NCI-H2171 (cell line): ENCODE data around the gene RNF182.
"Not testable (repeated sequence)": the region's sequence is repeated elsewhere in the genome, so short reads cannot be mapped to it uniquely, and the experiment has no call there.

Source experiments
- DNase-seq: peaks from one replicate; lab custom pipeline; 2025; lab: John Stamatoyannopoulos, UW

The RNF182 gene

DNA sequence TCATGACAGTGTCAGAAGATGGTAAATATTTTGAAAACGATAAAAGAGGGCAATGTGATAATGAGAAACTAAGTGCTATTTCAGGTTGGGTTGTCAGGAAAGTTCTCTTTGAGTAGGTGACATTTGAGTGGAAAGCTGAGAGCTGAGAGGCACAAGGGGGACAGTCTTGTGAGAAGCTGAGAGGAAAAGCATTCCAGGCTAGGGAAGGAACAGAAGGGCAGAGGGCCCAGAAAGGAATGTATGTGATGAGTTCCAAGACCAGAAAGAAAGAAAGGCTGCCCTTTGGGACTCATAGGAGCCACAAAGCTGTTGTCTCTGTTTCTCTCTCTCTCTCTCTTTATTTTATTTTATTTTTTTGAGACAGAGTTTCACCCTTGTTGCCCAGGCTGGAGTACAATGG is 7.6 kb upstream of the RNF182 start:
- DNase-seq, result no peak

DNA sequence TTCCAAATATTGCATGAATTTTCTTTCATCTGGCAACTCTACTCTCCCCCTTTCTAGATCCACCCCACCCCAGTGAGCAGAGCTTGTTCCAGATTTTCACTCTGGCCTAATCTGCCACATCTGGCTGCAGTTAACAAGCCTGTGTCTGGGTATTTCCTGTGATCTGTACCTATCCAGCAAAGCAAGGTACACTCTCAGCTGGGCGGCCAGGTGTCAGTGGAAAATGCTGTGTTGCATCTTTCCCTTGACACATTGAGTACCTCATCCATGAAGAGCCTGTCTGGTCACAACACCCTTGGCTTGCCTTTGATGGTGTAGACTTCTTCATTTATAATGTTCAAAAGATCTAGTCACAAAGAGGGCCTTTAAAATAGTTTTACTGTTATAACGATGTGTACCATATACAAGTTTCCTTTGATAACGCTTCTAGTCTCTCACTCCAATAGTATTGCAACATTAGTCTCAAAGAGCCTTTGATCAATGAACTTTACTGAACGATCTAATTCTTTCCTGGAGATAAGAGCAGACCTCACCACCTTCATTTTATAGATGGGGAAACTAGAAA is 6.0 kb upstream of the RNF182 start:
- DNase-seq, result no peak

- DNase-seq, result no peak
These were observed 4.9 kb upstream of the RNF182 start for GRCh38 chr6:13919861-13920260.

DNA sequence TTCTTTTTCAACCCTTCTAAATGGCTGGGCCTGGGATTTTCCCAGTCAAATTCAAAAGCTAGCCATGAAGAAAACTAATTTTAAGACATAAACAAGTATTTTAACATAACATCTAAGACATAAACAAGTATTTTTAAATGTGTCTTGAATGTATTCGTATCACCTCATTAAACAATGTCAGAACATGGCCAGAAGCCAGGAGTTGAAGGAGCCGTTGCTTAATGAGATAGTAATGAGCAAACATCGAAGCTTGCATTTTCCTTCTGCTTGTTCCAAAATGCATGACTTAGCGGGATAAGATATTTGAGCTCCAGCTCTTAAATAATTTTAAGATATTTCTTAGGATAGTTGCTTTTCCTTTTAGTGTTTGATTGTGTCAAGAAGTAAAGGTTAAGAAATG is 4.2 kb upstream of the RNF182 start:
- DNase-seq, result no peak

GRCh38 chr6:13922750-13923149 is 2.0 kb upstream of the RNF182 start:
- no peak for DNase-seq

- no peak for DNase-seq
These were observed 1.1 kb upstream of the RNF182 start for GRCh38 chr6:13923527-13924145.

GRCh38 chr6:13924146-13924948 is 405 bp upstream of the RNF182 start:
- DNase-seq, result peak; percentile 59

GRCh38 chr6:13926378-13926777 is 1.6 kb downstream of the RNF182 start:
- no peak for DNase-seq

GRCh38 chr6:13927203-13927602 is 2.5 kb downstream of the RNF182 start:
- DNase-seq, result no peak

DNA sequence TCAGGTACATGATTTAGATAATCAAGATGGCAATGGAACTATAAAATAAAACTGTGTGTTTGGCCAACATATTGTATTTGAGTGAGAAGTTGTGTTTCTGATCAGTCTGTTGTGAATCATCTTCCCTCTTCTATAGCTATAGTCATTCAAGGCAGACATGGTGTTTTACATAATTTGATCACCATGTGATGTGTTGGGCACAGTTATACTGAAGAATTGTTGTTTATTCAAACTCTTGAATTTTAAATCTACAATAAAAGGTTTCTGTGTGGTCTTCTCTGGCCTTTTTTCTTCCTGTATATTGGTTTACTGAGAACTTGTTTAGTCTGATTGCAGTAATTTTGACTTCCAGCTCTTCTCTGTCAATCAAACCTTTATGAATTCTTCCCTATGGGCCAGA is 4.4 kb downstream of the RNF182 start:
- DNase-seq, result no peak

- DNase-seq, result no peak
These were observed 7.1 kb downstream of the RNF182 start for GRCh38 chr6:13931797-13932402.

DNA sequence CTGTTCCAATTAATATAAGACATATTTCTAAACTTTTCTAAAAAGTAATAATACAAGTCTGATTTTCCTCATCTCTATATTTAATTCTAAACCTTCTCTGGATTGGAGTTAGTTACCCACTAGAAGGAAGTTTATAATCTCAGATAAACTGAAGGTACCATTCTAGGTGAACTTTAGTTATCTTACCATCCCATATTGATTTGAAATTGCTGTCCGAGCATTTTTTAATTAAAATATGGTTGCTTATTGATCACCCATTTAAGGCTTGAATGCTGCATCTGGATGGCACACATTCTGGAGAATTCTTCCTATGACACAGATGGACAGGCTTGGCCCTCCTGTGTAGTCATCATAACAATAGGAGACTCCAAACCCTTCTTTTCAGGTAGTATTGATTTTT is 8.0 kb downstream of the RNF182 start:
- no peak for DNase-seq

DNA sequence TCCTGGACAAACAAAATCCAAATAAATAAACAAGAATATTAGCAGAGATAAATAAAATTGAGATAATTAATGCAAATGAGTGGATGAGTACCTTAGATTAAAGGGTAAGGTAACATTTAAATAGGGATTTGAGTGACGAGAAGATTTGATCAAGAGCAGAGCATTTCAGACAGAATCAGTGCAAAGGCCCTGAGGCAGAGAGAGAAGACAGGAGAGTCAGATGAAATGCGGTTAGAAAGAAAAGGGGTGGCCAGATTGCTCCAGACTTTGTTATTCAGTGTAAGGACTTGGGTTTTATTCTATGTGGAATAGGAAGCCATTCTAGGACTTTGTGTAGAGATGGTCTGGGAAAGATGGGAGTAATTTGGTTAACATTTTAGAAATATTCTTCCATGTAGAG is 10.0 kb downstream of the RNF182 start:
- no peak for DNase-seq

DNA sequence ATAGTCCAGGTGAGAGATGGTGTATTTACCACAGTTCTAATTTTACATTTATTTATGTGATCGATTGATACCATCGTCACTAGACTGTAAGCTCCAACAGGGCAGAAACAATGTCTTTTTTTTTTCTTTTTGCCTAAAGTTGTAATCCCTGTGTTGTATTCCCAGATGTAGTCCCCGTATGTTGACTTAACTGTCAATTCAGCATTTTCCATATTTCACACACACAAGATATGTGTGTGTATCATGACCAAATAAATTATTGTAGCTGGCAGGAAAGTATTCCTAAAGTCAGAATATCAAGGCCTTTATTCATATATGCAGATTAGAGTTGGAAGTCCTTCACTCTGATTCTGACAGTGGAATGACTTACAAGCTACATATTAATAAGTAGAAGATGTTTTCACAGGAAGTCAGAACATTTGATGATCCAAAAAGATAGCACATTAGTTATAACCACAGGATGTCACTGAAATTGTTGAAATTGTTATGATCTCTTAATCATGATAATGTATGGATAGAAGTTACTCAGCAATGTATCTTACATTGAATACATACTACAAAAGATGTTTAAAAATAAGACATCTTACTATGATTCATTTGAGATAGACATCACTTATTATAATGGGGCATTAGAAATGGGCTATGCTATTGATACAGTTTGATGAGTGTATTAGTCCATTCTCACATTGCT is 10.6 kb downstream of the RNF182 start:
- no peak for DNase-seq

DNA sequence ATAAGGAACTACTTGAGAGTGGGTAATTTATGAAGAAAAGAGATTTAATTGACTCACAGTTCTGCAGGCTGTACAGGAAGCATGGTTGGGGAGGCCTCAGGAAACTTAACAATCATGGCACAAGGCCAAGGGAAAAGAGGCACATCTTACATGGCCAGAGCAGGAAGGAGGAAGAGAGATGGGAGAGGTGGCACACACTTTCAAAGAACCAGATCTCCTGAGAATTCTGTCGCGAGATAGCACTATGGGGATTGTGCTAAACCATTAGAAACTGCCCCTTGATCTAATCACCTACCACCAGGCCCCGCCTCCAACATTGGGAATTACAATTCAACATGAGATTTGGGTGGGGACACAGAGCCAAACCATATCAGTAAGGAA is 11.1 kb downstream of the RNF182 start:
- not testable (repeated sequence) for DNase-seq

GRCh38 chr6:13941902-13942301 is 17.1 kb downstream of the RNF182 start:
- no peak for DNase-seq

- DNase-seq, result no peak
These were observed 19.2 kb downstream of the RNF182 start for GRCh38 chr6:13943943-13944342.

GRCh38 chr6:13946506-13946905 is 21.8 kb downstream of the RNF182 start:
- no peak for DNase-seq

DNA sequence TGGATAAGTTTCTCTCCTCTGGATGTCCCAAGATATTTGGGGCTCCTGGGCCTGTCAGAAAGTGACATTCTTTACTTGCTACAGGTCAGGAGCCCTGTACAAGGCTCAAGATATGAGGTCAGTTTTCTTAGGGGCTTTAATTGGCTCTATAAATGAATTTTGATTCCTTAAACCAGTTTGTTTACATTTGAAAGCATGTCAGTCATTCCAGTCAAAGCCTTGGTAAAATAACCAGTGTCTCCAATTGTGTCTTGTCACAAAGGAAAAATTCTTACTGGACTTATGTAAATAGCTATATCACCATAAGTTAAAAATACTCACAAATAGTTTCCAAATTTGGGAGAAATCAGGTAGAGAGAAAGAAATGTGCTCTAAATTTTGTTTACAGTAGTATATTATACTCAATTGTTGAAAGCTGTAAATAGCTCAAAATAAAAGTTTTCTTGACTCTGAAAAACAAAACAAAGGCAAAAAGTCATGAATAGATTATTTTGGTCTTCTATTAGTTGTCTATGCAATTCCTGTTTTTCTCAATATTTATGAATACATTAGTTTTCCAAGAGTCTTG is 22.9 kb downstream of the RNF182 start:
- DNase-seq, result no peak

GRCh38 chr6:13952101-13952500 is 27.3 kb downstream of the RNF182 start:
- peak; percentile 2 for DNase-seq

DNA sequence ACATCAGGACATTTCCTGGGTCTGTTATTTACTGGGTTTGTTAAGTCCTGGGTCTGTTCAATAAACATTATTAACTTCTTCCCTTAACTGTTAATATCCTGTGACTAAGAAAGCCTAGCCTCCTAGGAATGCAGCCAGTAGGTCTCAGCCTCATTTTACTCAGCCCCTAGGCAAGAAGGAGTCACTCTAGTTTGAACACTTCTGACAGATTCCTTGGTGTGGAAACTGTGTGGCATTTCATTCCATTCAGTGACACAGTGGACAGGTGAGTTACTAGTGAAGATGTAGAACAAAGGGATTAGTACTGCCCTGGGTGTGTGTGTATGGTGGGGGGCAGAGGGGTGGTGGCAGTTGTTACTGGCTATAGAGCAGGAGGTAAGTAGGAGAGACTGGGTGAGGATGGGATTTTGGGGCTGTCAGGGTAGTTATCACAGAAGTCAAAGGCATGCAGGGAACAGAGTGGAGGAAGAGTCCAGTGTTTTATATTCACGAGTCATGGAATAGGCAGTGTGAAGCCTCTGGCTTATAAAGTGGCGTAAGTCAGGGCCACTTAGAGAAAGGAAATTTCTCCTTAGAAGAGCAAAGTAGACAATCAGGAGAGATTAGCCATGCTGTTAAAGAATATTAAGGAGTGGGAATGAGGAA is 28.4 kb downstream of the RNF182 start:
- DNase-seq, result no peak
